Activated T-cell treated with anti-CD3 and anti-CD28 coated beads, Interleukin-2, amount 50 U/mL, for 72 hours (primary cell): Measurements from ENCODE around the gene PAMR1. TPM values are rescaled to one million over a fixed set of nuclear protein-coding genes. Genes with fewer than 3 reads are reported as not detected.
A peak's percentile ranks its signal among the peaks of the same experiment; 100 is the strongest.

Experiments
- ATAC-seq, 2 donors: fragments of 150-1000 bp; cut with Tn5 transposase; replicated peaks in 1 of 2; 2 replicates each; pipeline ENCODE4 v1.10.0; 2021; ENCODE audit warnings: moderate library complexity in 2 of 2, mild to moderate bottlenecking in 1 of 2
- DNase-seq, 2 donors: peaks; one replicate each; pipeline ENCODE4 v3.0.0; 2021 to 2022; ENCODE audit warnings: mixed read lengths in 1 of 2
- H3K27ac Mint-ChIP-seq: one replicate; pipeline ENCODE4 v1.8.0; 2022; ENCODE audit warnings: mild to moderate bottlenecking, moderate library complexity, mixed read lengths
- H3K27me3 Mint-ChIP-seq: one replicate; pipeline ENCODE4 v1.8.0; 2022; ENCODE audit warnings: low read depth, mixed read lengths
- H3K36me3 Mint-ChIP-seq, 2 donors: one replicate each; pipeline ENCODE4 v1.8.0; 2022; ENCODE audit warnings: mixed read lengths in 2 of 2, mild to moderate bottlenecking in 1 of 2; ENCODE audit not compliant: insufficient read depth in 2 of 2
- H3K4me1 Mint-ChIP-seq: one replicate; pipeline ENCODE4 v1.8.0; 2022; ENCODE audit warnings: low read depth, mixed read lengths
- H3K4me3 Mint-ChIP-seq, 2 donors: one replicate each; pipeline ENCODE4 v1.8.0; 2022; ENCODE audit warnings: mild to moderate bottlenecking in 2 of 2, mixed read lengths in 2 of 2, moderate library complexity in 2 of 2
- H3K9me3 Mint-ChIP-seq, 2 donors: one replicate each; pipeline ENCODE4 v1.8.0; 2022; ENCODE audit warnings: mixed read lengths in 2 of 2
- total RNA-seq, 2 donors: library from RNA; stranded (reverse); gene quantifications; one replicate each; pipeline ENCODE4 v1.2.3, GENCODE V29; 2022

PAMR1 gene
- total RNA-seq, 2 donors from 2014 or later: not detected

DNA sequence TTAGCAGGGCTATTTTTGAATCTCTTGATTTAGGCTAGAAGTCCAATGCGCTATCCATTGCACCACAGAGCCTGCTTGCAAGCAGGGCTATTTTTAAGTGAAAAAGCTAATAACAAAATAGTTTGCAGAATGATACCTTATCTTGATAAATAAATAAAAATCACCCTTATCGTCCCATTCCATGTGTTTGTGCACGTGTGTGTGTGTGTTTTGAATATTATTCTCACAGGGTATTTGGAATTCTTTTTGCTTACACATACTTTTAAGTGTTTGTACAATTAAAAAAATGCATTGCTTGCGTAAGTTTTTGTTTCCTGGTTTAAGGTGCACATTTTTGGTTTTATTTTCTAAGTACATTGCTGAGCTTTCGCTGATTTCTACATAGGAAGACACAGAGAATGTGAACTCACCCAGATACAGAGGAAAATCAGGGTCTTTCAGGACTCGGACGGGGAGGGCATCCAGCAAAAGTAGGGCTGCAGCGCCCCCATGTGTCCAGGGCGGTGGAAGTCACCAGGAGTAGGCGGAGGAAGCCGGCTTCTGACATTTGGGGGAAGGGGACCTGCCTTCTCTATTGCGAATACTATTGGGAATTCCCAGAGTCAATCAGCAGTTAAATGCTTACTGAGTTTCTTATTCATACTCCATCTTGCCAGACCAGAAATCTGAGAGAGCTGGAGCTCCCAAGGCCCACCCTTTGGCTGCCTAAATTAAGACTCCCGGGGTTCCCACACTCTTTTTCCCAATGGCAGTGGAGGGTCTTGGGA, 133.3 kb downstream of the PAMR1 start:
- Mint-ChIP-seq H3K9me3 (no peaks in the 10 kb centered on the region), H3K27ac (peak overlapping the region; percentile 65), H3K4me1 (peaks cover 32% of the 10 kb centered on the region), H3K4me3 (peak overlapping the region; percentile 53 to 91), H3K36me3 (no peaks in the 10 kb centered on the region), H3K27me3 (peaks cover 7% of the 10 kb centered on the region)
- DNase-seq: peak; percentile 84 to 91
- ATAC-seq: peak; percentile 47 to 49

DNA sequence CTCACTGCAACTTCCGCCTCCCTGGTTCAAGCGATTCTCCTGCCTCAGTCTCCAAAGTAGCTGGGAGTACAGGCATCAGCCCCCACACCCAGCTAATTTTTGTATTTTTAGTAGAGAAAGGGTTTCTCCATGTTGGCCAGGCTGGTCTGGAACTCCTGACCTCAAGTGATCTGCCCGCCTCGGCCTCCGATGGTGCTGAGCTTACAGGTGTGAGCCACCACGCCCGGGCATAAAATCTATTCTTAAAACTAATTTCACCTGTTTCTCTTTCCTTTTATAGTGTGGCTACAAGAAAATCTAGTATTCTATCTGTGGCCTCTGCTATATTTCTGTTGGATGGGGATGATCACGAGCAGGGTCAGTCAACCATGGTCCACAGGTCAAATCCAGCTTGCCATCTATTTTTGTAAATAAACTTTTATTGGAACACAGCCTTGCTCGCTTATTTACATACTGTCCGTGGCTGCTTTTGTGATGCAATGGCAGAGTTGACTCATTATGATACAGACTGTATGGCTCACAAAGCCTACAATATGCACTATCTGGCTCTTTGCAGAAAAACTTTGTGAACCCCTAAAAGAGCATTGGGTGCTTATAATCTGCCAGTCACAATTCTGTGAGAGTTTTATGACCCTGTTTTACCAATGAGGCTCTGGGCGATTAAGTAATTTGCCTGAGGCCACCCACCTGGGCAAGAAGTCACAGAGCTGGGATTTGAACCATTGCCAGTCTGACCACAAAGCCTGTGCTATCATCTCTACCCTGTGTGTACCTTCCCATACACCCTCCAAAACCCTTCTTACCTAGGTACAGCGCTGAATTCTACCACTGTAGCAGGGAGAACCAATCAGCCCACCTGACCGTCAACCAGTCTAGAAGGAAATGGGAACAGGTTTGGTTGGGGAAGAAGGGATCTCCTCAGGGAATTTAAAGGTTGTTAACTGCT, 134.4 kb downstream of the PAMR1 start:
- peaks cover 7% of the 10 kb centered on the region for H3K27me3 Mint-ChIP-seq
- peak overlapping the region; percentile 91 for H3K27ac Mint-ChIP-seq
- H3K4me1 Mint-ChIP-seq: peaks cover 32% of the 10 kb centered on the region
- H3K36me3 Mint-ChIP-seq: peaks cover 0 to 2% of the 10 kb centered on the region in 2 donors
- no peaks in the 10 kb centered on the region for H3K9me3 Mint-ChIP-seq
- DNase-seq: peak; percentile 60 to 69
- H3K4me3 Mint-ChIP-seq: peak overlapping the region; percentile 60 to 91
- peak; percentile 86 to 89 for ATAC-seq

DNA sequence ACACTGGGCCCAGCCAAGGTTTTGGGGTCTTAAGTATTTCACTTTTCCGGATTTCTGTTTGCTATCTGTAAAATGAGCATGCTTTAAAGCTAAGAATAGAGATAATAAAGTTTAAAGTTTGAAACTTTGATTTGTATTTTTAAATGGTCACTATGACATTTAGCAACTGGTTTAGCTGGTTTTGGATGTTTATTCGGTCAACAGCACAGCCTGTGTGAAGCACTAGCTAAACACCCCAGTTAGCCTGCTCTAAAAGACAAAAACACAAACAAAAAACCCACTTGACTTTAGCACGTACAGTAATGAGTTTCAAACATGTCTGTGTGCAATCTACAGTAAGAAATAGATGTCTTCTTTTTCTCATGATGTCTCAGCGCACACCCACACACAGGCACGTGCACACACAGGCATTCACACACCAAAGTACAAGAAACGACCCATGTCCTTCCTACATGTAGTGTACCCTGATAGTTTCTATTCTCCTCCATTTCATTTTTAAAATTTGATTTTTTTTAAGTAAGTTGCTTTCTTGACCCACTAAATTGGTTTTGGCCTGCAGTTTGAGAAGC, 135.4 kb downstream of the PAMR1 start:
- Mint-ChIP-seq H3K4me3 (peak overlapping the region in 1 of 2 donors; percentile 81), H3K9me3 (peaks cover 0 to 3% of the 10 kb centered on the region in 2 donors), H3K36me3 (peaks cover 0 to 2% of the 10 kb centered on the region in 2 donors), H3K4me1 (peaks cover 32% of the 10 kb centered on the region), H3K27me3 (peaks cover 7% of the 10 kb centered on the region), H3K27ac (peak overlapping the region; percentile 88)
- DNase-seq (peak; percentile 62 to 65), ATAC-seq (peak; percentile 71 to 72)

DNA sequence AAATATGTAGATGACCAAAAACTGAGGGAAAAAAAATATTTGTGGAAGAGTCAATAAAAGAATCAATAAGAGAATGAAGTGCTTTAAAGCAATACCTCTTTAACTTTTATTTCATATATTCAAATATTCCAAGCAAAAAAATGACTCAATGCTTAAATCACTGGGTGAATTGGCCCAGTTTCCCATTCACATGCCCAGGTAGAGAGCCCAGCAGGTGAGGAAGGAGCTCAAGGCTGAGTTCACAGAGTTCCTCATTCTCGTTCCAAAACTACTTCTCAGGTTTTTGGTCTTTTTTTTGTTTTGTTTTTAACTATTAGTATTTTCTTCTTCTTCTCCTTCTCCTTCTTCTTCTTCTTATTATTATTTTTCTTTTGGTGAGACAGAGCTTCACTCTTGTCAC, 136.3 kb downstream of the PAMR1 start:
- H3K27ac Mint-ChIP-seq: no peak overlapping the region
- ATAC-seq (no peak), DNase-seq (no peak)
- peaks cover 0 to 3% of the 10 kb centered on the region in 2 donors for H3K9me3 Mint-ChIP-seq
- peaks cover 6% of the 10 kb centered on the region for H3K27me3 Mint-ChIP-seq
- H3K4me3 Mint-ChIP-seq: no peak overlapping the region
- H3K36me3 Mint-ChIP-seq: peaks cover 0 to 2% of the 10 kb centered on the region in 2 donors
- peaks cover 32% of the 10 kb centered on the region for H3K4me1 Mint-ChIP-seq

DNA sequence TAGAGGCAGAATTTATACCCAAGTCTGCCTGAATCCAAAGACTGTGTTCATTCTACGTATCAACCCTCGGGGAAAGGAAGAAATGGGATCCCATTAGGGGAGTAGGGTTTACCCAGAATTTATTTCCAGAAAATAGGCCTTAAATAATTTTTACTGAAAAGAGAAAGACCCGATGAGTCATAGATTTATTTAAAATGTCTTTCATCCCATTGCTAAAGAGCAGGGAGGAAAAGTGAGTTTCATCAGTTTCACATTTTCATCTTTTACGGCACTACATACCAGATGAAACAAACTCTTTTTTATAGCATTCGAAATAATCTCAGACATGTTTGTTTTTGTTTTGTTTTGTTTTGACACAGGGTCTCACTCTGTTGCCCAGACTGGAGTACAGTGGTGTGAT, 137.4 kb downstream of the PAMR1 start:
- Mint-ChIP-seq H3K27me3 (no peaks in the 10 kb centered on the region), H3K36me3 (peaks cover 0 to 2% of the 10 kb centered on the region in 2 donors), H3K27ac (no peak overlapping the region), H3K4me3 (no peak overlapping the region), H3K4me1 (peaks cover 32% of the 10 kb centered on the region), H3K9me3 (peaks cover 2 to 3% of the 10 kb centered on the region in 2 donors)
- DNase-seq (no peak), ATAC-seq (no peak)

DNA sequence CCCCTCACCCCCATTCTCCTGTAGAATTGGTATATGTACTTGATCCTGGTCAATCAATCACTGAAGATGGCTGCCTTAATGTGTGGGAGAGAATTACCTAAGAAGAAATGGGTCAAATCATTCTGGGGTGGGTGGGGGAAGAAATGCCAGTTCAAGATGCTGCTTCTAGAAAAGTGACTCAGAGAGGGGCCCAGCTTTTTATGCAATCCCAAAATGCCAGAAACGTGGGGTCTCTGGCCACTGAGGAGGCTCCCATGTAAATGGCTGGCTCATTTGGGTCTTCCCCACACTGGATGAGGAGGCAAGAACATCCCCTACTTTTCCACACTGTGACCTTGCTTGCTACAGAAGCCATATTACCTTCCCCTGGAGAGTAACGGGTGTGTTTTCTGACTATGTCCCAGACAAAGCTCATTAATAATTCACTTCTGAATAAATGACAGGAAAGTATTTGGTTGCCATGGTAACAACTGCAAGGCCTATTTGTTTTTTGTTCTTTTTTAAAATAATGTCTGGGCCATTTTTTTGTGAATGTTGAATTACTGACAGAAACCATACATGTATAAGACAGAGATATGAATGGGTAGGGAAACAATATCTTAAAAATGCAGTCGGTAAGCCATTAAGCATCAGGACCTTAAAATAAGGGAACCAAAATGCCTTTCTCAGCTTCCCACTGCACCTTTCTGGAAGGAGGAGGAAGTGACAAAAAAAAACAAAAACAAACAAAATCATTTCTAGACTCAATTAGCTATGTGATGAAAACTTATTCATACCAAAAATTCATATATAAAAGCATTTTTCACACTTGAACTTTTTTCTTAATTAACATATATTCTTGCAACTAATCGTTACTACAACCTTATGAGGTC, 138.1 kb downstream of the PAMR1 start:
- Mint-ChIP-seq H3K36me3 (peaks cover 0 to 2% of the 10 kb centered on the region in 2 donors), H3K27ac (no peak overlapping the region), H3K9me3 (peaks cover 2 to 3% of the 10 kb centered on the region in 2 donors), H3K27me3 (no peaks in the 10 kb centered on the region), H3K4me1 (peaks cover 31% of the 10 kb centered on the region), H3K4me3 (no peak overlapping the region)
- DNase-seq (no peak), ATAC-seq (no peak)

DNA sequence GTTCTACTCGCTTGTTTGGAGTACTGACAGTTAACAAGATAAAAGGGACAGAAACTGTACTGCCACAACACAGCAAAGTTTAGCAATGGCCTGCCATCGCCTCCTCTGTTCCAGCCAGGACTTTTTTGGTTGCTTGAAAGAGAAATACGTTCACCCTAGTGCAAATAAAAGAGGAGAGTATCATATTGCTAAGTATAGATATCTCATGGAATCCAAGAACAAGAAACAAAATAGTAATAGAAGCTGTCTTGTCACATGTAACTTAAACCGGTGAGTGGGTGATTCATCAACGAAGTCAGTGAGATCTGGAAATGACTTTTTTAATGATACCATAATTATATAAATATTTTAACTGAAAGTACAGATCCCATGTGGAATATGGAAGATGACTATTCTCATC, 141.5 kb downstream of the PAMR1 start:
- H3K27ac Mint-ChIP-seq: no peak overlapping the region
- ATAC-seq: no peak
- H3K9me3 Mint-ChIP-seq: peaks cover 2 to 3% of the 10 kb centered on the region in 2 donors
- H3K27me3 Mint-ChIP-seq: no peaks in the 10 kb centered on the region
- H3K36me3 Mint-ChIP-seq: peaks cover 1 to 2% of the 10 kb centered on the region in 2 donors
- DNase-seq: no peak
- H3K4me3 Mint-ChIP-seq: no peak overlapping the region
- H3K4me1 Mint-ChIP-seq: peaks cover 7% of the 10 kb centered on the region

Other genes with a start within 250 kb of the PAMR1 start
- under 1 TPM in 1 of 2 donors, not detected in 1; 0.09 TPM for gene SLC1A2, start 106.1 kb downstream of the PAMR1 start, total RNA-seq
- under 1 TPM; 0.46 to 0.89 TPM for gene FJX1, start 92.8 kb upstream of the PAMR1 start, total RNA-seq
- gene TRIM44, start 137.2 kb upstream of the PAMR1 start, total RNA-seq: 10 to 100 TPM; 45.8 to 53.1 TPM